Progenitor cell of endocrine pancreas (in vitro differentiated cells): Measurements from ENCODE around the gene RAB36. TPM values are rescaled to one million over a fixed set of nuclear protein-coding genes. Genes with fewer than 3 reads are reported as not detected.

Source experiments
- DNase-seq: peaks from one replicate; pipeline ENCODE4 v3.0.0; 2021; ENCODE audit warnings: low spot score; ENCODE audit not compliant: unreplicated experiment
- H3K27ac Mint-ChIP-seq: 2 replicates; pipeline ENCODE4 v1.8.0; 2021; ENCODE audit warnings: mild to moderate bottlenecking, moderate library complexity, mixed read lengths
- H3K27me3 Mint-ChIP-seq: 2 replicates; pipeline ENCODE4 v1.8.0; 2021; ENCODE audit warnings: mixed read lengths
- H3K36me3 Mint-ChIP-seq: 2 replicates; pipeline ENCODE4 v1.8.0; 2022; ENCODE audit warnings: mixed read lengths; ENCODE audit not compliant: insufficient read depth
- H3K4me1 Mint-ChIP-seq: 2 replicates; pipeline ENCODE4 v1.8.0; 2021; ENCODE audit warnings: low read depth, mixed read lengths
- H3K4me3 Mint-ChIP-seq: 2 replicates; pipeline ENCODE4 v1.8.0; 2021; ENCODE audit warnings: low read depth, mild to moderate bottlenecking, moderate library complexity, mixed read lengths
- H3K9me3 Mint-ChIP-seq: 2 replicates; pipeline ENCODE4 v1.8.0; 2021; ENCODE audit warnings: low read depth, mixed read lengths
- total RNA-seq: library from RNA; stranded (reverse); gene quantifications from 2 replicates; pipeline ENCODE4 v1.2.1, GENCODE V29; 2021
- TF ChIP-seq, protein P1 (sequence below): fragments of 200-600 bp; sonication (generic); IDR thresholded peaks from one replicate; pipeline ENCODE4 v1.5.0; 2021; ENCODE audit warnings: antibody characterized with exemption, mild to moderate bottlenecking; ENCODE audit not compliant: unreplicated experiment

The RAB36 gene
- total RNA-seq, 1 donor from 2014 or later: 10.3 TPM

DNA sequence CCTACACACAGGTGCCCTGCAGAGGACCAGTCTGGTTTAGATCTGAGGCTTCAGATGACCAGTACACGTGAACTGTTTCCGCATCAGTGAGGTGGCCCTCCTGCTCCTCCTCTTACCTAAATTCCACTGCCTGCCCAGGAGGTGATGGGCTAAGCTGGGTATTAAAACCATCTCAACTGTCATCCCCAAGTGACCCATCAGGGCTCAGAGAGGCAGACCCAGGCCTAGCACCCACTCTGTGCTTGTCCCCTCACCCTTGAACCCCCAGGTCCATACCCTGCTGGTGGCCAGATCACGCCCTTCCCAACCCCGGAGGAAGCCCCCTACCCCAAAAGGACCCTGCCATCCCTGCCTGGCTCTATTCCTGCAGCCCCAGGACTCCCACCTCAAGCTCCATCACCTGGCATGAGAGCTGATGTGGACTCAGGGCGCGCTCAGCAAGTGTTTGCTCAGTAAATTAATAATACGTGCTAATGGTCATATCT, 24.8 kb upstream of the RAB36 start:
- TF ChIP-seq, protein P1, sequence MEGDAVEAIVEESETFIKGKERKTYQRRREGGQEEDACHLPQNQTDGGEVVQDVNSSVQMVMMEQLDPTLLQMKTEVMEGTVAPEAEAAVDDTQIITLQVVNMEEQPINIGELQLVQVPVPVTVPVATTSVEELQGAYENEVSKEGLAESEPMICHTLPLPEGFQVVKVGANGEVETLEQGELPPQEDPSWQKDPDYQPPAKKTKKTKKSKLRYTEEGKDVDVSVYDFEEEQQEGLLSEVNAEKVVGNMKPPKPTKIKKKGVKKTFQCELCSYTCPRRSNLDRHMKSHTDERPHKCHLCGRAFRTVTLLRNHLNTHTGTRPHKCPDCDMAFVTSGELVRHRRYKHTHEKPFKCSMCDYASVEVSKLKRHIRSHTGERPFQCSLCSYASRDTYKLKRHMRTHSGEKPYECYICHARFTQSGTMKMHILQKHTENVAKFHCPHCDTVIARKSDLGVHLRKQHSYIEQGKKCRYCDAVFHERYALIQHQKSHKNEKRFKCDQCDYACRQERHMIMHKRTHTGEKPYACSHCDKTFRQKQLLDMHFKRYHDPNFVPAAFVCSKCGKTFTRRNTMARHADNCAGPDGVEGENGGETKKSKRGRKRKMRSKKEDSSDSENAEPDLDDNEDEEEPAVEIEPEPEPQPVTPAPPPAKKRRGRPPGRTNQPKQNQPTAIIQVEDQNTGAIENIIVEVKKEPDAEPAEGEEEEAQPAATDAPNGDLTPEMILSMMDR: no peak
- no peaks in the 10 kb centered on the region for H3K27me3 Mint-ChIP-seq
- H3K4me1 Mint-ChIP-seq: peaks cover 1% of the 10 kb centered on the region
- DNase-seq: no peak
- no peaks in the 10 kb centered on the region for H3K9me3 Mint-ChIP-seq
- no peak overlapping the region for H3K4me3 Mint-ChIP-seq
- H3K27ac Mint-ChIP-seq: no peak overlapping the region
- peaks cover 6% of the 10 kb centered on the region for H3K36me3 Mint-ChIP-seq

DNA sequence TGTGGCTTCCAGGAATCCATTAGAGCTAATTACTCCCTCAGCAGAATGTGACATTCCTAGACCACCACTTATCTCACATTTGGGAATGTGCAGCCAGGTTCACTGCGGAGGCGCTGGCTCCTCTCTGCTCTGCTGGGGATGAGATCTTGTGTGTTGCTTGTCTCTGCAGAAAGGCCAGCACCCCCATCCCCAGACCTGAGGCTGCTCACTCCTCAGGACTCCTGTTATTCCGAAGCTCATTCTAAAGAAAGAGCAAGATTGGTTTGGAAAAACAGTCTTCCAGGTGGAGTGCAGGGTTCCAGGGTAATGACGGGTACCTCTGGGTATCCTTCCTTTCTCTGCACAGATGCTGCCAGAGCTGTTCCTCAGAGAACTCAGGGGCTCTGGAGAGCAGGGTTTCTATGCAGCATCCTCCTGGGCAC, 24.3 kb upstream of the RAB36 start:
- H3K27ac Mint-ChIP-seq: no peak overlapping the region
- no peak overlapping the region for H3K4me3 Mint-ChIP-seq
- no peaks in the 10 kb centered on the region for H3K27me3 Mint-ChIP-seq
- peaks cover 1% of the 10 kb centered on the region for H3K4me1 Mint-ChIP-seq
- TF ChIP-seq, protein P1: no peak
- H3K9me3 Mint-ChIP-seq: no peaks in the 10 kb centered on the region
- peaks cover 6% of the 10 kb centered on the region for H3K36me3 Mint-ChIP-seq
- no peak for DNase-seq

DNA sequence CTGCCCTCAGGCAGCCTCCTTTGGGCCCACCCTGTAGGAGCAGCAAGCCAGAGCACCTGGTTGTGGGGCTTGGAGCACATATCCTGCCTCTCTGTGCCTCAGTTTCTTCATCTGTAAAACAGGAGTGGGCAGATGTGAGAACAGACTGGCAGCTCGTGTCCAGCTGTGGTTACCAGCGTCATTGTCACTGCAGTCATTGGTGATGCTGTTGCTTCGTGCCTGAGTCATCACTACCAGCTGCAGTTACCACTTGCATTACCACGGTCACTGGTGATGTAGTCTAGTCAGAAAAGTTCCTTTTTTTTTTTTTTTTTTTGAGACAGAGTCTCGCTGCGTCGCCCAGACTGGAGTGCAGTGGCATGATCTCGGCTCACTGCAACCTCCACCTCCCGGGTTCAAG, 23.9 kb upstream of the RAB36 start:
- H3K9me3 Mint-ChIP-seq: no peaks in the 10 kb centered on the region
- no peak overlapping the region for H3K4me3 Mint-ChIP-seq
- H3K36me3 Mint-ChIP-seq: peaks cover 6% of the 10 kb centered on the region
- TF ChIP-seq, protein P1: no peak
- peaks cover 1% of the 10 kb centered on the region for H3K4me1 Mint-ChIP-seq
- no peak for DNase-seq
- peaks cover 2% of the 10 kb centered on the region for H3K27me3 Mint-ChIP-seq
- H3K27ac Mint-ChIP-seq: no peak overlapping the region

DNA sequence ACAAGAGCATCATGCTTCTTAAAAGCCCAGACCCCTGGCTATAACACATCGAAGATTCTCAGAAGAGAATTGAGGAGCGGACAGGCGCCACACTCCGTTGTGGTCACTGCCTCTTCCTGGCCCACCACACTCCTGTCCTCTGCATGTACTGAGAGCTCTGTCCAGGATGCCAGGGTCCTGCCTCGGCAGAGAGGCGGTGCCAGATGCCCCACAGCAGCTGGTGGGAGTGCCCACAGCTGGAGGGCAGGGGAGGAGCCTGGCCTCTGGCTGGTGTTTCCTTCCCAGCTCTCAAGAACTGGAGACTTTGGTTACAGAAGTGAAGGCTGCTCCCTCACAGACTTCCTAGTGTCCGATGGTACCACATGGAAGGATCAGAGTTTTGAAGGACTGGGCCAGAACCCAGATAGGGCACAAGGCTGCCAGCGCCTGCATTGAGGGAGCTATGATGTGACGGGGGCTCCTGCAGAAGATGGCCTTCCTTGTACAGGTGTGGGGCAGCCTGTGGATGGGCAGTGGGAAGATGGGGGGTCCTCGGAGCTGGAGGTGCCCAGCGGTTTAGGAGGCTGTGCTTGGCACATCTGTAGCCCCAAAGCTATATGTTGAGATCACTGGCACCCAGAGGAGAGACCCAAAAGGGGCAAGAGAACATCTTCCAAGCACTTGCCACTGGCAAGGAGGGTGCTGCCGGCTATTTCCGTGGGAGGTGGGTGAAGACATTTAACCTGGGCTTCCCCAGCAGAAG, 22.9 kb upstream of the RAB36 start:
- peaks cover 2% of the 10 kb centered on the region for H3K27me3 Mint-ChIP-seq
- TF ChIP-seq, protein P1: no peak
- DNase-seq: no peak
- H3K4me3 Mint-ChIP-seq: no peak overlapping the region
- peaks cover 6% of the 10 kb centered on the region for H3K36me3 Mint-ChIP-seq
- H3K27ac Mint-ChIP-seq: no peak overlapping the region
- H3K4me1 Mint-ChIP-seq: peaks cover 1% of the 10 kb centered on the region
- H3K9me3 Mint-ChIP-seq: no peaks in the 10 kb centered on the region

DNA sequence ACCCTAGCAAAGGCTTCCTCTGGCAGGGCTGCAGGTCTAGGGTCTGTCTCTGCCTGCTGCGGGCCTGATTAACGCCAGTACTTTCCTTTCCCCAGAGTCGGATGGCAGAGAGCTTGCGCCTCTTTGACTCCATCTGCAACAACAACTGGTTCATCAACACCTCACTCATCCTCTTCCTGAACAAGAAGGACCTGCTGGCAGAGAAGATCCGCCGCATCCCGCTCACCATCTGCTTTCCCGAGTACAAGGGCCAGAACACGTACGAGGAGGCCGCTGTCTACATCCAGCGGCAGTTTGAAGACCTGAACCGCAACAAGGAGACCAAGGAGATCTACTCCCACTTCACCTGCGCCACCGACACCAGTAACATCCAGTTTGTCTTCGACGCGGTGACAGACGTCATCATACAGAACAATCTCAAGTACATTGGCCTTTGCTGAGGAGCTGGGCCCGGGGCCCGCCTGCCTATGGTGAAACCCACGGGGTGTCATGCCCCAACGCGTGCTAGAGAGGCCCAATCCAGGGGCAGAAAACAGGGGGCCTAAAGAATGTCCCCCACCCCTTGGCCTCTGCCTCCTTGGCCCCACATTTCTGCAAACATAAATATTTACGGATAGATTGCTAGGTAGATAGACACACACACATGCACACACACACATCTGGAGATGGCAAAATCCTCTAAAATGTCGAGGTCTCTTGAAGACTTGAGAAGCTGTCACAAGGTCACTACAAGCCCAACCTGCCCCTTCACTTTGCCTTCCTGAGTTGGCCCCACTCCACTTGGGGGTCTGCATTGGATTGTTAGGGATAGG, 22.1 kb upstream of the RAB36 start:
- Mint-ChIP-seq H3K27ac (no peak overlapping the region), H3K36me3 (peaks cover 6% of the 10 kb centered on the region), H3K4me3 (no peak overlapping the region), H3K9me3 (no peaks in the 10 kb centered on the region), H3K4me1 (peaks cover 1% of the 10 kb centered on the region), H3K27me3 (peaks cover 2% of the 10 kb centered on the region)
- TF ChIP-seq, protein P1: no peak
- no peak for DNase-seq
